Central memory CD8-positive, alpha-beta T cell (primary cell): ENCODE results near the gene DBT.
"Not testable (repeated sequence)": the region's sequence is repeated elsewhere in the genome, so short reads cannot be mapped to it uniquely, and the experiment has no call there.

Experiments used
- ATAC-seq: fragments of 150-1000 bp; cut with Tn5 transposase; replicated peaks from 2 replicates; pipeline ENCODE4 v1.10.0; 2022; ENCODE audit warnings: mild to moderate bottlenecking, moderate FRiP score, moderate number of reproducible peaks; ENCODE audit not compliant: poor library complexity, severe bottlenecking; ENCODE audit errors: extremely low read depth
- DNase-seq, 2 donors: peaks; one replicate each; pipeline ENCODE4 v3.0.0; 2021; ENCODE audit warnings: low spot score in 2 of 2
- H3K27ac Mint-ChIP-seq: one replicate; pipeline ENCODE4 v1.8.0; 2022; ENCODE audit warnings: low read depth, mild to moderate bottlenecking, moderate library complexity, mixed read lengths
- H3K27me3 Mint-ChIP-seq: one replicate; pipeline ENCODE4 v1.8.0; 2022; ENCODE audit warnings: mixed read lengths
- H3K36me3 Mint-ChIP-seq: one replicate; pipeline ENCODE4 v1.8.0; 2022; ENCODE audit warnings: mild to moderate bottlenecking, moderate library complexity, mixed read lengths; ENCODE audit not compliant: insufficient read depth
- H3K4me1 Mint-ChIP-seq: one replicate; pipeline ENCODE4 v1.8.0; 2022; ENCODE audit warnings: mixed read lengths
- H3K4me3 Mint-ChIP-seq: one replicate; pipeline ENCODE4 v1.8.0; 2022; ENCODE audit warnings: mild to moderate bottlenecking, moderate library complexity, mixed read lengths
- H3K9me3 Mint-ChIP-seq: one replicate; pipeline ENCODE4 v1.8.0; 2022; ENCODE audit warnings: mixed read lengths

The DBT gene

GRCh38 chr1:100249537-100250257 is at the start of gene DBT:
Gene DBT, minus strand, starts transcription at chr1:100249834. Its CDS starts 14 bp downstream, at chr1:100249820.
- Mint-ChIP-seq H3K36me3 (no peaks in the 10 kb centered on the region), H3K4me3 (no peak within 1 kb of the TSS), H3K4me1 (peaks cover 11% of the 10 kb centered on the region), H3K27me3 (no peaks in the 10 kb centered on the region), H3K27ac (no peak within 1 kb of the TSS), H3K9me3 (no peaks in the 10 kb centered on the region)
- ATAC-seq (peak; percentile 99), DNase-seq (peak; percentile 64 to 84)

- H3K27ac Mint-ChIP-seq, result no peak overlapping the region
- peaks cover 5% of the 10 kb centered on the region for H3K9me3 Mint-ChIP-seq
- no peak for ATAC-seq
- H3K27me3 Mint-ChIP-seq, result no peaks in the 10 kb centered on the region
- DNase-seq, result no peak
- H3K36me3 Mint-ChIP-seq, result peaks cover 5% of the 10 kb centered on the region
- no peak overlapping the region for H3K4me3 Mint-ChIP-seq
- H3K4me1 Mint-ChIP-seq, result peaks cover 15% of the 10 kb centered on the region
Observed at GRCh38 chr1:100298512-100298911, 48.9 kb upstream of the DBT start.

- not testable (repeated sequence) for ATAC-seq, H3K9me3 Mint-ChIP-seq
Observed at GRCh38 chr1:100296997-100297396, 47.4 kb upstream of the DBT start.

DNA sequence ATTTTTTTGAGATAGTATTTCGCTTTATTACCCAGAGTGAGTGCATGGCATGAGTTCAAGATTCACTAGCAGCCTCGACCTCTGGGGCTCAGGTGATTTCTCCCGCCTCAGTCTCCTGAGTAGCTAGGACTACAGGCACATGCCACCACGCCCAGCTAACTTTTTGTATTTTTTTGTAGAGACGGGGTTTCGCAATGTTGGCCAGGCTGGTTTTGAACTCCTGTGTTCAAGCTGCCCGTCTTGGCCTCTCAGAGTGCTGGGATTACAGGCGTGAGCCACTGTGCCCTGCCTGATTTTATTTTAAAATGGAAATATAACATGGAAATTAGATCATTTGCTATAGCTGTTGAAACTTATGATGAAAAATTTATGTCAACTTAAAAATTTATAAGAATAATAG is 46.5 kb upstream of the DBT start:
- Mint-ChIP-seq H3K4me1 (peaks cover 15% of the 10 kb centered on the region), H3K36me3 (peaks cover 22% of the 10 kb centered on the region), H3K27me3 (no peaks in the 10 kb centered on the region), H3K27ac (no peak overlapping the region), H3K4me3 (no peak overlapping the region), H3K9me3 (peaks cover 5% of the 10 kb centered on the region)
- DNase-seq (no peak), ATAC-seq (no peak)

More at GRCh38 chr1:100296997-100297396, 47.4 kb upstream of the DBT start:
- H3K27me3 Mint-ChIP-seq, H3K4me3 Mint-ChIP-seq, H3K27ac Mint-ChIP-seq, DNase-seq: not testable (repeated sequence)
- Mint-ChIP-seq H3K4me1 (peaks cover 15% of the 10 kb centered on the region), H3K36me3 (peaks cover 14% of the 10 kb centered on the region)

DNA sequence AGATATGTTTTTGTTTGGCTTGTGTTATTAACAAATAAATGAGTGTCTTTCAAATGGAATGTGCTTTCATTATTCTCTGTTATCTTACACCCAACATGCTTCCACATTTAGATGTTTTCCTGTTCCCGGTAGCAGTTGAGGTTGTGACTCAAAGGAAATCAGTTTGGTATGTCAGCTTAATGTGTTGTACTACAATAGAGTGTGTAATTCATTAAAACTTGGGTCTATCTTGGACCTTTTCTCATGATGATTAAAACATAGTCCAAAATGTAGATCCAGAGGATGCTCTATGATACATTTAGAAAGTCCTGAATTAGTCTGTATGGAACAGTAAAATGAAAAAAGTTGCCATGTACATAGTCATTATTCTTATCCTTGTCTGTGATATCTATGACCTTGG is 43.1 kb upstream of the DBT start:
- DNase-seq, result no peak
- no peaks in the 10 kb centered on the region for H3K4me1 Mint-ChIP-seq
- H3K27ac Mint-ChIP-seq, result peak overlapping the region; percentile 54
- no peak overlapping the region for H3K4me3 Mint-ChIP-seq
- H3K9me3 Mint-ChIP-seq, result peaks cover 5% of the 10 kb centered on the region
- ATAC-seq, result no peak
- H3K36me3 Mint-ChIP-seq, result peaks cover 43% of the 10 kb centered on the region
- no peaks in the 10 kb centered on the region for H3K27me3 Mint-ChIP-seq

DNA sequence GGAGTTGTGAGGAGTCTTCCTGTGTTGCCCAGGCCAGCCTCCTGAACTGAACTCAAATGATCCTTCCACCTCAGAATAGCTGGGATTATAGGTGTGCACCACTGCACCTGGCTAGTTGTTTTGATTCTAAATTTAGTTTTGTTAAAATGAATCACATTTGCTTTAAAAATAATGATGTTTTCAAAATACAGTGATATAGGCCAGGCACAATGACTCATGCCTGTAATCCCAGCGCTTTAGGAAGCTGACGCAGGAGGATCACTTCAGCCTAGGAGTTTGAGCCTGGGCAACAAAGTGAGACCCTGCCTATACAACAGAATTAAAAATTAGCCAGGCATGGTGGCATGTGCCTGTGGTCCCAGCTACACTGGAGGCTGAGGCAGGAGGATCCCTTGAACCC is 40.7 kb upstream of the DBT start:
- no peaks in the 10 kb centered on the region for H3K4me1 Mint-ChIP-seq
- H3K4me3 Mint-ChIP-seq, result no peak overlapping the region
- ATAC-seq (no peak), DNase-seq (no peak)
- no peaks in the 10 kb centered on the region for H3K27me3 Mint-ChIP-seq
- H3K9me3 Mint-ChIP-seq, result no peaks in the 10 kb centered on the region
- H3K27ac Mint-ChIP-seq, result no peak overlapping the region
- H3K36me3 Mint-ChIP-seq, result peaks cover 58% of the 10 kb centered on the region

- no peak for ATAC-seq
- H3K27me3 Mint-ChIP-seq, result no peaks in the 10 kb centered on the region
- H3K36me3 Mint-ChIP-seq, result peaks cover 66% of the 10 kb centered on the region
- no peak for DNase-seq
- H3K27ac Mint-ChIP-seq, result no peak overlapping the region
- H3K4me1 Mint-ChIP-seq, result no peaks in the 10 kb centered on the region
- no peak overlapping the region for H3K4me3 Mint-ChIP-seq
- H3K9me3 Mint-ChIP-seq, result no peaks in the 10 kb centered on the region
Observed at GRCh38 chr1:100287162-100287561, 37.5 kb upstream of the DBT start.

DNA sequence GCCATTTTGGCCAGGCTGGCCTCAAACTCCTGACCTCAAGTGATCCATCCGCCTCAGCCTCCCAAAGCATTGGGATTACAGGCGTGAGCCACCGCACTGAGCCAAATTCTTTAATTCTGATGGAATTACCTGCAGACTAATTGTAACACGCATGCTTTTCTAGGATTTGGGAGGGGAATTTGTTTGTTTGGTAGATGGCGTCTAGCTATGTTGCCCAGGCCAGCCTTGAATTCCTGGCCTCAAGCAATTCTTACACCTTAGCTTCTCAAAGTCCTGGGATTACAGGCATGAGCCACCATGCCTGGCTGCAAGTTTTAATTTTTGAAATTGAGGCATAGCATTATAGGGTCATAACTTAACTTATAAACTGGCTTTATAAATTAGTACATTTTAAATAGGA is 35.0 kb upstream of the DBT start:
- Mint-ChIP-seq H3K27me3 (no peaks in the 10 kb centered on the region), H3K9me3 (no peaks in the 10 kb centered on the region), H3K4me1 (peaks cover 13% of the 10 kb centered on the region), H3K27ac (no peak overlapping the region), H3K36me3 (peaks cover 57% of the 10 kb centered on the region), H3K4me3 (no peak overlapping the region)
- no peak for ATAC-seq
- no peak for DNase-seq

- Mint-ChIP-seq H3K27me3 (no peaks in the 10 kb centered on the region), H3K27ac (peak overlapping the region; percentile 2), H3K4me1 (peaks cover 37% of the 10 kb centered on the region), H3K4me3 (no peak overlapping the region), H3K36me3 (peaks cover 67% of the 10 kb centered on the region), H3K9me3 (no peaks in the 10 kb centered on the region)
- ATAC-seq (no peak), DNase-seq (no peak)
Observed at GRCh38 chr1:100279954-100280682, 30.5 kb upstream of the DBT start.

DNA sequence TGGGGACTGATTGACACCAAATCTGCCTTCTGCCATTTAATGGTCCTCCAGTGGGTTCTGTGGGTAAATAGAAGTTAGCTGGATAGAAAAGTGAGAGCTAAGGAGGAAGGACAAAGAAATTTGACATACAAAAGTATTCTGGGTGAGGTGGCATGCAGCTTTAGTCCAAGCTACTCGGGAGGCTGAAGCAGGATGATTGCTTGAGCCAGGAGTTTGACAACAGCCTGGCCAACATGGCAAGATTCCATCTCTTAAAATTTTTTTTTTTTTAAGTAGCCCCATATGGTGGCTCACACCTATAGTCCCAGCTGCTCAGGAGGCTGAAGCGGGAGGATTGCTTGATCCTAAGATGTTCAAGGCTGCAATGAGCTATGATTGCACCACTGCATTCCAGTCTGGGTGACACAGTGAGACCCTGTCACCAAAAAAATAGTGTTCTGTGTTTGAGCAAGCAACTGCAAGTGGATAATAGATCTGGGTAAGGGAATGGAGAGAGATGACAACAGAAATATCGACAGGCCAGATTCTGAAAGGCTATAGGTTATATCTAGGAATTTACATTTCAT is 29.8 kb upstream of the DBT start:
- H3K27me3 Mint-ChIP-seq, result no peaks in the 10 kb centered on the region
- no peak overlapping the region for H3K4me3 Mint-ChIP-seq
- peak overlapping the region; percentile 2 for H3K27ac Mint-ChIP-seq
- H3K4me1 Mint-ChIP-seq, result peaks cover 37% of the 10 kb centered on the region
- H3K36me3 Mint-ChIP-seq, result peaks cover 67% of the 10 kb centered on the region
- ATAC-seq (no peak), DNase-seq (no peak)
- no peaks in the 10 kb centered on the region for H3K9me3 Mint-ChIP-seq

DNA sequence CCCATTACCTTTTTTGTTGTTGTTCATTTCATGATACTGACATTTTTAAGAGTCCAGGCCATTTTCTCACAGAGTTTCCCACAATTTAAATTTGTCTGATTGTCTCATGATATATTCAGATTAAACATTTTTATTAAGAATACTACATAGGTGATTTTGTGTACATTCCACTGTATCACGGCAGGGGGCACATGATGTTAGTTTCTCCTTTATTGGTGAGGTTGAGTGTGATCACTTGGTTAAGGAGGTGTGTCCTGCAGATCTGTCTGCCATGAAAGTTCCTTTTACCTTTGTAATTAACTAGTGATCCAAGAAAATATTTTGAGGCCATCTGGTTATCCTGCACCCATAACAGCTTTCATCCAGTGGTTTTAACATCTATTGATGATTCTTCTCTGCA is 28.2 kb upstream of the DBT start:
- H3K27ac Mint-ChIP-seq, result no peak overlapping the region
- H3K27me3 Mint-ChIP-seq, result no peaks in the 10 kb centered on the region
- DNase-seq (peak in 1 of 2 donors; percentile 22), ATAC-seq (peak; percentile 64)
- no peaks in the 10 kb centered on the region for H3K9me3 Mint-ChIP-seq
- H3K36me3 Mint-ChIP-seq, result peaks cover 67% of the 10 kb centered on the region
- H3K4me3 Mint-ChIP-seq, result no peak overlapping the region
- H3K4me1 Mint-ChIP-seq, result peaks cover 44% of the 10 kb centered on the region

DNA sequence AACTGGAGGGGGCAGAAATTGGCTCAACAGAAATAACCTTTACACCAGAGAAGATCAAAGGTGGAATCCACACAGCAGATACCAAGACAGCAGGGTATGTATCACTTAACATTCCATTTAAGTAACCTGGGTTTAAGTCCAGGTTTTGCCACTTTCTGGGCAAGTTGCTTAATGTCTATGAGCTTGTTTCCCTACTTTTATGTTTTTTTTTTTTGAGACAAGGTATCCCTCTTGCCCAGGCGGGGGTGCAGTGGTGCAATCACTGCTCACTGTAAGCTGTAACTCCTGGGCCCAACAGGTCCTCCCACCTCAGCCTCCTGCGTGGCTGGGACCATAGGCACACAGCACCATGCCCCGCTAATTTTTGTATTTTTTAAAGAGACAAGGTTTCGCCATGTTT is 18.6 kb upstream of the DBT start:
- no peak for ATAC-seq
- no peak for DNase-seq
- peaks cover 53% of the 10 kb centered on the region for H3K36me3 Mint-ChIP-seq
- H3K9me3 Mint-ChIP-seq, result no peaks in the 10 kb centered on the region
- H3K27ac Mint-ChIP-seq, result no peak overlapping the region
- no peaks in the 10 kb centered on the region for H3K27me3 Mint-ChIP-seq
- H3K4me1 Mint-ChIP-seq, result peaks cover 58% of the 10 kb centered on the region
- H3K4me3 Mint-ChIP-seq, result peak overlapping the region; percentile 100

DNA sequence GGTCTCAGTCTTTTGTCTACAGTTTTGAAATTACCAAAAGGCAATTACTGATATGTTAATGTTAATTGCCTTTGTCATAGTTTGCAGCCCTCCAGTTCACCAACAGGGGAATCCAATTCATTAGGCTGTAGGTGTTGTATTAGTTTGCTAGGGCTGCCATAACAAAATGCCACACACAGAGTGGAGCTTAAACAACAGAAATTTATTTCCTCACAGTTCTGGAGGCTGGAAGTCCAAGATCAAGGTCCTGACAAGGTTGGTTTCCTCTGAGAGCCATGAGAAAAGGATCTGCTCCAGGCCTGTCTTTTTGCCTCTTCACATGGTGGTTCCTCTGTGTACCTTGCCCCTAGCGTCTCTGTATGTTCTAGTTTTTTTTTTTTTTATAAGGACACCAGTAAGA is 17.6 kb upstream of the DBT start:
- Mint-ChIP-seq H3K36me3 (peaks cover 51% of the 10 kb centered on the region), H3K9me3 (no peaks in the 10 kb centered on the region), H3K4me3 (peak overlapping the region; percentile 100), H3K27me3 (no peaks in the 10 kb centered on the region), H3K4me1 (peaks cover 58% of the 10 kb centered on the region), H3K27ac (peak overlapping the region; percentile 22)
- DNase-seq, result no peak
- no peak for ATAC-seq
